HG03159 (cell line): ENCODE data around the gene NUP42.

Source experiments
- ATAC-seq: cut with Tn5 transposase; IDR thresholded peaks from one replicate; pipeline ENCODE4 v1.9.1; 2021; ENCODE audit warnings: mild to moderate bottlenecking, moderate library complexity; ENCODE audit not compliant: unreplicated experiment

The NUP42 gene

DNA sequence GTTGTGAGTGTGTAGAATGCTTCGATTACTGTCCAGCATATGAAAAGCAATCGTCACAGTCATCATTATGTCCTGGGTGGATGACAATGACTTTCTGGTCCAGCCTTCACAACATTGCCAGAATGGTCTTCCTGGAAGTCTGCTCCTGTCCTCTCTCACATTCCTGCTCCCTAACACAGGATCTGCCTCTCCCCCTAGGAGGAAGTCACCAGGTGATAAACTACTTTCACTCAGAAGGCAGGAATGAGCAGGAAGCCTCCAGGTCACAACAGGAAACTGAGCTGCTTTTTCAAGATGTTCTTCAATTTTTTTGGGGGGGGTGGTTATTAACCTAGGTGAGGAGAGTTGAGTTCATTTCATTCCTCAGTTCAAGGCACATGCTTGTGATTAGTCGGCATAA lies 51.1 kb downstream of the NUP42 start:
- no peak for ATAC-seq

DNA sequence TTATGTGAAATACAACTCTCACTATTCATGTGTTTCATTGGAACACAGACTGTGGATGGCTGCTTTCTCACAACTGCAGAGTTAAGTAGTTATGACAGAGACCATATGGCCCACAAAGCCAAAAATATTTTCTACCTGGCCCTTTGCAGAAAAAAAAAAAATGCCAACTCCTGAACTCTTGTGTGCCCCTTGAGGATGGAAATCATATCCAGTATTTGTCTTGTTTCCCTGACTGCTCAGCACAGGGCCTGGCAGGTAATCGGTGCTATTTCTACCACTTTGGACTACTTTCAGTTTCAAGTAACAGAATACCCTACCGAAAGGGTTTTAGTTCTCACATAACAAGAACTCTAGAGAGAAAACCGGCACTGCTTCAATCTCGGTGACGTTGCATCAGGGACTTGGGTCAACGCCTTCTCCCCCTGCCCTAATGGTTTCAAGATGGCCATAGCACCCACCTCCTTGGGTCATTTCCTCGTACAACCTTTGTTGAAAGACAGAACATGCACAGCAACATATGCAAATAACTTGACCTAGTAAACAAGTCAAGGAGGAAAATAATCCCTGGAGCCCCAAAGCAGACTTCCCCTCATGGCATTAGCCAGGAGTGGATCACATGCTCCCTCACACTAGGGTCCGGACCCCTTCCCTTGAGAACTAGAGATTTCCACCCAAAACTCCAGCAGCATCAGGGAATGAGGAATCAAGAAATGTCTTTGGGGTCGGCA lies 52.9 kb downstream of the NUP42 start:
- peak; percentile 76 for ATAC-seq

DNA sequence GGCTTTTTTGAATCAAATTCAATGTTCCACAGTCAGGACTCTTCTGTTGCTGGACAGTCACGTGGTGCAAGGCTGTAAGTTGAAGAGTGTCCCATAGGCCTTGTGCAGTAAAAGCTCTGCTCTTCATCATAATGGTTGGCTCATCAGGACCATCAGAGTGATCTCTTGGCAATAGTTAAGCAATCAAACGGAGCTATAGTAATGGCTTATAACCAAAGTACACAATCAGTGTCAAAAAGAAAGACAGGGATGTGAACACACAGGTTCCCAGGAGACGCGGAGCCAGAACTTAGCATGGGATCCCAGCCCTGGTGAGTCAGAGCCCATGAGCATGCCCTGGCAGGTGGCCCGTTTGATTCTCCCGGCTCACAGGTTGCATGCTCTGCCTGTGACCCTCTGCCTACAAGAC lies 54.0 kb downstream of the NUP42 start:
- ATAC-seq, result no peak

DNA sequence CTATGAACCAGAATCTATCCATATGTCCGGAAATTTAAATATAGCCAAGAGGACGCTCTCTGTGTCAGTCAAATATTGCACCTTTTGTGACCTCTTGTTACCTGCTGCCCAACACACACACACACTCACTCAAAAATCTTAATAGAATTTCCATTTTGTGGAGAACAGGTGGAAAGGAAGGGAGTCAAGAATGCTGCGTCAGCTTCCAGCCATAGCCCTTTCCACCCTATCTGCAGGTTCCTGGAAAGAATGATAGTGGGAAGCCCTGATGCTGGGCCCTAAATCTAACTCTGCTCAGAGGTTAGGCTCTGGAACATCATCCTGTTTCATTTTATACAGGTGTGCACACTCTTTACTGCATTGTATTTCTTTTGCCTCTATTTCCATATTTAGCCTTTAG lies 55.2 kb downstream of the NUP42 start:
- no peak for ATAC-seq

DNA sequence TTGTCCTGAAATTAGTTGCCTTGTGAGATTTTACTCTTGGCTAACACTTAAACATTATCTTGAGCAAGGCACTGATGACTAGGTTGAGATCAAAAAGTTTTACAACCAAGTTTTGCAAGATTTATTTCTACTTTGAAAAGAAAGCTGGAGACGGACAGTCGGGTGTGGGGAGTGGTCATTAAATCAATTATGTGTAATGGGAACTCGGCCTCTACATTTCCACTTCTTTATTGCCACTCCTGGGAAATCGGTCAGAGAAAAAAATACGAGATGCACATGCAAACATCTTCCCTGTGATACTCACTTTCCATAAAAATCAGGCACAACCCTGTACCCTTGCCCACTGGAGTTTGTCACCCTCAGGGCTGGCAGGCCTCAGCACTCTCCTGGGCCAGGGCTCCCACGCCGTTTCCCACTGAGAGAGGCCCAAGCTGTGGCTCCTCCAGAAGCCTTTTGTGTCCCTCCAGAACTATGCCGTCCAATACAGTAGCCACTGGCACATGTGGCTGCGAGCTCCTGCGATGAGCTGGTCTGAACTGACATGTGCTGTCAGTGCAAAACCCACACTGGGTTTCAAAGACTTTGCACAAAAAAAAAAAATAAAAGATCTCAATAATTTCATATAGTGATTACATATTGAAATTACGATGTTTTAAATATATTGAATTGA lies 57.3 kb downstream of the NUP42 start:
- no peak for ATAC-seq

DNA sequence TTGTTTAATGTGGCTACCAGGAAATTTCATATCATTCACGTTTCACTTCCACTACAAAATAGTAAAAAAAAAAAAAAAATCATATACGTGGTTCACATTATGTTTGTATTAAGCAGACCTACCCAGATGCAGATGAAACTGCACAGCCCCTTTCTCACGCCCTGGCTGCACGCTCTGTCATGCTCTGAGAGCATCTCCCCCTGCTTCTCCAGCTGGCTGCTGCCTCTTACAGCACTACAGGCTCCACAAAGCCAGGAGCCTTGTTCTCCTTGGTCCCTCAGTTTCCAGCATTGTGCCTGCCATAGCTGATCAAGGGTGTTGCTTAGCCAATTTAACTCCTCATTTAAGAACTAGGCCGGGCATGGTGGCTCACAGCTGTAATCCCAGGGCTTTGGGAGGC lies 57.9 kb downstream of the NUP42 start:
- no peak for ATAC-seq

DNA sequence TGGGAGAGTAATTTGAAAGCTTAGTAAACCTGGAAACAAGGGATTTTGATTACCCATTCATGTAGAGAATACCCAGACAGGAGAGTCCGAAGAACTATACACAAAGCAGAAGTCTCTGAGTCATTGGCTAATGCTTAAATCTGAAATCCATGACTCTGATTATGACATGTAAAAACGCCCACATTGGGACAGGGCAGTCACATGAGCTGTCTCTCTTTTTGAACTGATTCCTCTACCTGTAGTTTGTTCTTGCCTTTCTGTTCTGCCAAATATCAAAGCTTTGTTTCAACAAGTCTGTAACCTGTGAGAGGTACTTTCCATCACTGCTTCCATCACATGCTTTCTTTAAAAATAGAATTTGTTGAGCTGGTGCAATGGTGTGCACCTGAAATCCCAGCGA lies 60.5 kb downstream of the NUP42 start:
- no peak for ATAC-seq

DNA sequence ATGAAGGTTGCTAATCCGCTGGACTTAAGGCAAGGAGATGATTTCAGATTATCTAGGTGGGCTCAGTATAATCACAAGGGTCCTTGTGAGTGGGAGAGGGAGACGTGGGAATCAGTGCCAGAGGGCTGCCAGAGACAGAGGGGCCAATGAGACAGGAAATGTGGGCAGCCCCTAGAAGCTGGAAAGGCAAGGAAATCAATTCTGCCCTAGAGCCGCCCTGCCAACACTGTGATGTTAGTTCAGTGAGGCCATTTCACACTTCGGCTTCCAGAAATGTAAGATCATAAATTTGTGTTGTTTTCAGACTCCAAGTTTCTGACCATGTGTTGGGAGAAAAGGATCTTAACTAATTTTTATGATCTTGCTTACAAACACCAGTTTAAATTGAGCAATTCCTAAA lies 61.1 kb downstream of the NUP42 start:
- ATAC-seq, result no peak

DNA sequence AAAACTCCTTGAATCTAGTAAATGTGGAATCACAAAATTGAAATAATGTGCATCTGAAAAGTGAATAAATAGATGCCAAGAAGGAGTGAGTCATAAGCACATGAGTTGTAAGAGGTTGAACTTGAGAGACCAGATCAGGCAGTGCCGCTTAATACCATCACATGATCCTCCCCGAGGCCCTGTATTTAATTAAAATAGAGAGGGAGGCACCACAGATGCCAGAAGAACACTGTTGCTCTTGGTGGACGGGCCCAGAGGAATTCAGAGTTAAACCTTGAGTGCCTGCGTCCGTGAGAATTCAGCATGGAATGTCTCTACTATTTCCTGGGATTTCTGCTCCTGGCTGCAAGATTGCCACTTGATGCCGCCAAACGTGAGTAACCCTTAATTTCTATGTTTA lies 64.7 kb downstream of the NUP42 start, which contains the start of gene GPNMB:
TSS of gene GPNMB (plus strand) at position 221 of the 400 bp plus-strand sequence. CDS start at position 304, 83 bp downstream.
- no peak for ATAC-seq

DNA sequence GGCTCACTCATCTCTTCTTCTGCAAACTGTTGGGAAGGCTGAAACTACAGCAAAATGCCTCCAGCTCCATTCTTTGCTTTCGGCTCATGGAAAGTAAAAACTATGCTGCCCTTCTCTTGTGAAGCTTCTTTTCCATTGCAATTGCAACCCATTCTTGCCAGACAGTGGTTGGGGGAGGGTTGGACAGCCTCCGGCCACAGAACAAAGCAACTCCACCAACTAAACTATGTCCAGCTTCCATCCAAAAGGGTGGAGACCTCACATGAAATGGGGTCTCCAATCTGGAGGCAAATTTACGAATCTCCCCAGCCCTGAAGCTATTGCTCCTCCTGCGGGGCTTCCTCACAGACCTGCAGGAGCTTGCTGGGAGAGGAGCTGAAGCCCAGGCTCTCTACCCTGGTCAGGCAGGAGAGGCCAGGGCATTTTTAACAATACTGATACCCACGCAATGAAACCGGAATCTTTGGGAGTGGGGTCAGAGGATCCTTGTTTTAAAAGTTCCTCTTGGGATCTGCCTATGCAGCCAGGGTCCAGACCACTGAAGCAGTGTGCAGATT lies 65.3 kb downstream of the NUP42 start:
- no peak for ATAC-seq

DNA sequence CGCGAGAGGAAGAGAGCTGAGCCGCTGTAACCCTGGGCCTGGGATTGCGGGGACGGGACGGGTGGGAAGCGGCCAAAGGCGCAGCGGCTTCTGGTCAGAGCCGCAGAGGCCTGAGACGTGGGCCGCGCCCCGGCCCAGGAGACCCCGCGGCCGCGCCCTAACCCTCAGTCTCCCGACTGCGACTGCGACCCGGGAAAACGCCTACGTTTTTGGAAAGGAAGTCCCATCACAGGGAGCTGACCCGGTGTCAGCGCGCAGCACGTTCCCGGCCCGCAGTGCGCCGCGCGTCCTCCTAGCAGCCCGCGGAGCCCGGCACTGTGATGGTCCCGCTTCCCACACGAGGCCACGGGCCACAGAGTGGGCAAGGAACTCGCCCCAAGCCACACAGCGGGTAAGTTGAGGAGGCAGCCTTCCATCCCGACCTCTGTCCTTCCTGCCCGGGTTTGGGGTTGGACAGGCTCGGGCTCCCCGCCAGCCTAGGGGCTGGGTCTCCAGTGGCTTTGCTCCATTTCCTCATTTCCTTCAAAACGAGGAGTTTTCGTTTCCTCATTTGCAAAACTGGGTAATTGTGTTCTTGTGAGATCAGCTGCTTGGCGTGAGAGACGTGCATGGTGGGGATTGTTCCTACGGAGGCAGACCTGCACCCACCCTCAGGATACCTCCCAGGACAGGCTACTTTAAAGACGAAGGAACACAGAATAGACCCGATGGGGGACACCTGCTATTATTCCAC lies 65.9 kb downstream of the NUP42 start:
- no peak for ATAC-seq

DNA sequence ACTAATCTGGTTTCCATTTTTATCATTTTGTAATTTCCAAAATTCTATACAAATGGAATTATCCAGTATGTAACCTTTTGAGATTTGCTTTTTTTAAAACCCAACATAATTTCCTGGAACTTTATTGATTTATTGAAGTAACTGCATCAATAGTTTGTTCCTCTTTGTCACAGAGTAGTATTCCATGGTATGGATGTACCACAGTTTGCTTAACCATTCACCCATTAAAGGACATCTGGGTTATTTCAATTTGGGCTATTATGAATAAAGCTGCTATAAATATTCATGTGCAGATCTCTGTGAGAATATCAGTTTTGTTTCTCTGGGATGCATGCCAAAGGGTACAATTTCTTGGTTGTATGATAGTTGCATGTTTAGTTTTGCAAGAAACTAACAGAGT lies 67.6 kb downstream of the NUP42 start:
- no peak for ATAC-seq
